Activated CD8-positive, alpha-beta T cell treated with anti-CD3 and anti-CD28 coated beads for 36 hours (primary cell): ENCODE data around the gene PHLDA1. TPM values are rescaled to one million over a fixed set of nuclear protein-coding genes. Genes with fewer than 3 reads are reported as not detected.

ENCODE experiments used
- ATAC-seq: fragments of 200-7000 bp; cut with Tn5 transposase; one replicate; pipeline ENCODE4 v1.10.0; 2021; ENCODE audit warnings: mild to moderate bottlenecking, moderate library complexity
- CTCF ChIA-PET: fragments of 350-600 bp; sonication (Branson Sonifier 250); formaldehyde crosslinking; loops from one replicate; lab custom pipeline; 2021; ENCODE audit warnings: antibody characterized with exemption; lab: Charles Lee
- POLR2A ChIA-PET: fragments of 350-600 bp; sonication (Branson Sonifier 250); formaldehyde crosslinking; loops from one replicate; lab custom pipeline; 2021; ENCODE audit warnings: antibody characterized with exemption; lab: Charles Lee
- DNase-seq: peaks from one replicate; pipeline ENCODE4 v3.0.0-alpha.2; 2020
- H3K27ac Mint-ChIP-seq: one replicate; pipeline ENCODE4 v1.8.0; 2021; ENCODE audit warnings: mild to moderate bottlenecking, mixed read lengths
- H3K27me3 Mint-ChIP-seq: one replicate; pipeline ENCODE4 v1.8.0; 2021; ENCODE audit warnings: mixed read lengths
- H3K36me3 Mint-ChIP-seq: one replicate; pipeline ENCODE4 v1.8.0; 2021; ENCODE audit warnings: low read depth, mixed read lengths
- H3K4me1 Mint-ChIP-seq: one replicate; pipeline ENCODE4 v1.8.0; 2021; ENCODE audit warnings: low read depth, mixed read lengths
- H3K4me3 Mint-ChIP-seq: one replicate; pipeline ENCODE4 v1.8.0; 2021; ENCODE audit warnings: mild to moderate bottlenecking, moderate library complexity, mixed read lengths
- H3K9me3 Mint-ChIP-seq: one replicate; pipeline ENCODE4 v1.8.0; 2021; ENCODE audit warnings: mixed read lengths
- CTCF ChIP-seq: fragments of 200-600 bp; IDR thresholded peaks from one replicate; pipeline ENCODE4 v1.8.0; 2022; ENCODE audit warnings: antibody characterized with exemption, mild to moderate bottlenecking
- intact Hi-C: fragments of 100-400 bp; cut with micrococcal nuclease; formaldehyde crosslinking; loops from one replicate; pipeline ENCODE4 v1.10.0; 2022
- total RNA-seq, 2 experiments: library from RNA; stranded (reverse); gene quantifications; one replicate each; pipeline ENCODE4 v1.2.3, GENCODE V29; 2021

Gene PHLDA1
- total RNA-seq, 2 experiments from 2014 or later, result 33.9 to 35.0 TPM

DNA sequence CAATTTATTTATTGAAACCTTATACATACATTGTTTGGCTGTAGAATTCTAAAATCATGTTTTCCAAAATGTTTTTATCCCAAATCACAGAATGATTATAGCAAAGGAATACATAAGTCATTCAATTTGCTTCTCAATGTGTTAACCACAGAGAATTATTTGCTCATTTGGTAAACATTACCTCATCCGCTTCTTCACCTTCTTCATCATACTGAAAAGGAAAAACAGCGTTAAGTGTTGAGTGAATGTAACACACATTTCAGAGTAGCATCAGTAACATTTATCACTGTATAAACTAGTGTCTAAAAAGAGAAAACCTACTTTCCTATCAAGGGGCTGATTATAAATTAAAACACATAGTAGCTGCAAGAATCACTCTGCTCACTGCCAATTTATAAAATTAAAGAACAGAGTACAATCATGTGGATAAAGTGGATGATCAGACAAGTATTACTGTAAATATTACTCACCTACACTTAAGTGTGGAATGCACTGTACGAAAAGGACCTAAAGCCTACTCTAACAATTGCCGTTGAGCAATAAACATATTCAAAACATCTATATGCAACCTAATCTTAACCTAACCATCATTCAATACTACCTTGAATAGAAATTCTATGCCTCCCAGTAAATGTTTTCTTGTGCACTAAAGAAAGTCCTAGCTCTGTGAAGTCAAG is 18.1 kb upstream of the PHLDA1 start:
- ATAC-seq (no peak), DNase-seq (no peak)
- no peaks in the 10 kb centered on the region for H3K9me3 Mint-ChIP-seq
- no peaks in the 10 kb centered on the region for H3K27me3 Mint-ChIP-seq
- peaks cover 50% of the 10 kb centered on the region for H3K36me3 Mint-ChIP-seq
- intact Hi-C loops, result no loop called here
- peak overlapping the region; percentile 47 for H3K27ac Mint-ChIP-seq
- no peak overlapping the region for H3K4me3 Mint-ChIP-seq
- ChIA-PET POLR2A (interaction anchor here (0.6 to 2.3 kb wide), 5 partner anchors 9 to 34 kb away, joined by 3 to 5 read pairs (median 3); partner anchors contain the start of gene NAP1L1), CTCF (interaction anchor here (1.0 to 2.5 kb wide), 3 partner anchors 11 to 13 kb away, joined by 3 to 9 read pairs (median 5); no protein-coding TSS in a partner anchor)
- H3K4me1 Mint-ChIP-seq, result peaks cover 11% of the 10 kb centered on the region
- no peak for TF ChIP-seq CTCF

GRCh38 chr12:76047742-76048141 is 16.2 kb upstream of the PHLDA1 start:
- H3K36me3 Mint-ChIP-seq, result peaks cover 40% of the 10 kb centered on the region
- H3K27me3 Mint-ChIP-seq, result no peaks in the 10 kb centered on the region
- H3K9me3 Mint-ChIP-seq, result no peaks in the 10 kb centered on the region
- no peak overlapping the region for H3K4me3 Mint-ChIP-seq
- peaks cover 11% of the 10 kb centered on the region for H3K4me1 Mint-ChIP-seq
- ChIA-PET CTCF (interaction anchor here (2.5 kb wide), 1 partner anchor 9 kb away, joined by 5 read pairs; no protein-coding TSS in a partner anchor), POLR2A (interaction anchor here (1.5 to 2.3 kb wide), 3 partner anchors 11 to 36 kb away, joined by 5 to 6 read pairs (median 5); partner anchors contain the start of gene NAP1L1)
- DNase-seq (no peak), ATAC-seq (no peak)
- no peak overlapping the region for H3K27ac Mint-ChIP-seq
- TF ChIP-seq CTCF, result no peak
- intact Hi-C loops, result no loop called here

DNA sequence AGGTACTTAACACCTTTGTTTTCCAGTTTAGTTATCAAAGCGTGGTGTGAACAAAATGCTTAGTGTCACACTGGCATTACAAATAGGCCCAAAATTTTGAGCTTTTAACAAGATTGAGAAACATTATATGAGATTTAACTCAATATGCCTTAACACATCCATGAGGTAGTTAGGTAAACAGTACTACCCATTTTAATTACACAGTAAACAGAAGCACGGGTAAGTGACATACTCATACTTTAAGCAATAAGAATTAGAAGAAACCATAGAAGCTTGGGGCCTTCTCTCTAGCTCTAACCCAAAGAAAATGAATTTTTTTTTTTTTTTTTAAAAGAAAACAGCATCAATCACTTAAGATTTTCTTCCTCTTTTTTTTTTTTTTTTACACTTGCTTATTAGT is 15.5 kb upstream of the PHLDA1 start:
- peaks cover 6% of the 10 kb centered on the region for H3K4me1 Mint-ChIP-seq
- CTCF ChIA-PET, result interaction anchor here (2.5 kb wide), 1 partner anchor 8 kb away, joined by 5 read pairs; no protein-coding TSS in a partner anchor
- ATAC-seq, result no peak
- POLR2A ChIA-PET, result interaction anchor here (1.0 to 1.6 kb wide), 2 partner anchors 37 to 328 kb away, joined by 3 to 6 read pairs; partner anchors contain the start of gene NAP1L1
- no peak for DNase-seq
- intact Hi-C loops, result no loop called here
- H3K27me3 Mint-ChIP-seq, result no peaks in the 10 kb centered on the region
- no peak overlapping the region for H3K4me3 Mint-ChIP-seq
- no peak overlapping the region for H3K27ac Mint-ChIP-seq
- no peak for TF ChIP-seq CTCF
- H3K9me3 Mint-ChIP-seq, result no peaks in the 10 kb centered on the region
- peaks cover 33% of the 10 kb centered on the region for H3K36me3 Mint-ChIP-seq

GRCh38 chr12:76043377-76043776 is 11.8 kb upstream of the PHLDA1 start:
- no peaks in the 10 kb centered on the region for H3K9me3 Mint-ChIP-seq
- H3K27ac Mint-ChIP-seq, result no peak overlapping the region
- DNase-seq (no peak), ATAC-seq (no peak)
- intact Hi-C loops, result no loop called here
- H3K4me1 Mint-ChIP-seq, result no peaks in the 10 kb centered on the region
- peaks cover 13% of the 10 kb centered on the region for H3K36me3 Mint-ChIP-seq
- CTCF ChIA-PET, result interaction anchor here (1.0 to 1.4 kb wide), 2 partner anchors 11 to 37 kb away, joined by 4 to 5 read pairs; partner anchors contain the start of gene PHLDA1
- TF ChIP-seq CTCF, result no peak
- POLR2A ChIA-PET, result interaction anchor here (0.7 to 2.1 kb wide), 6 partner anchors 10 to 31 kb away, joined by 3 to 6 read pairs (median 4); partner anchors contain the start of gene PHLDA1
- H3K4me3 Mint-ChIP-seq, result no peak overlapping the region
- no peaks in the 10 kb centered on the region for H3K27me3 Mint-ChIP-seq

DNA sequence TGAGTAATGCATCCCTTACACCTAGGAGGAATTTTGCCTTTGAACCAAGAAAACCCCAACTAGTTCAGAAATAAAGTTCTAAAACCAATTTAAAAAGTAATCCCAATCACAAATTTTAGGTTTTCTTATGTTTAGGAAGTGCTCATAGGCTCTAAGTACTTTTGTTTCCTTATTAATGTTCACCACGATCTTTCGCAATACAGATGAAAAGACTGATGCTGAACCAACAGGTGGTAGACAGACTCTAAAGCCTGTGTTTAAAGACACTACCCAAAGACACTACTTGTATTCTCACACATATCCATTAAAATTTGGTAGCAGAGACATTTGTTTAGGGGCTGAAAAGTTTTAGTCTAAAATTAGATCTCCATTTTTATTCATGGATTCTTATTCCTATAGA is 10.6 kb upstream of the PHLDA1 start:
- CTCF ChIA-PET, result interaction anchor here (1.0 to 1.3 kb wide), 2 partner anchors 12 to 414 kb away, joined by 3 to 4 read pairs; no protein-coding TSS in a partner anchor
- no peaks in the 10 kb centered on the region for H3K27me3 Mint-ChIP-seq
- DNase-seq (no peak), ATAC-seq (no peak)
- intact Hi-C loops, result no loop called here
- no peak overlapping the region for H3K27ac Mint-ChIP-seq
- H3K9me3 Mint-ChIP-seq, result no peaks in the 10 kb centered on the region
- H3K4me3 Mint-ChIP-seq, result no peak overlapping the region
- TF ChIP-seq CTCF, result no peak
- POLR2A ChIA-PET, result interaction anchor here (1.1 kb wide), 1 partner anchor 30 kb away, joined by 3 read pairs; no protein-coding TSS in a partner anchor
- peaks cover 13% of the 10 kb centered on the region for H3K36me3 Mint-ChIP-seq
- H3K4me1 Mint-ChIP-seq, result peaks cover 8% of the 10 kb centered on the region
